GM21526 (cell line): Measurements from ENCODE around the gene AMBN.
"Not testable (repeated sequence)": the region's sequence is repeated elsewhere in the genome, so short reads cannot be mapped to it uniquely, and the experiment has no call there.

Source experiments
- ATAC-seq: cut with Tn5 transposase; IDR thresholded peaks from one replicate; pipeline ENCODE4 v1.9.1; 2021; ENCODE audit warnings: moderate library complexity; ENCODE audit not compliant: unreplicated experiment, low FRiP score

The AMBN gene

GRCh38 chr4:70607334-70607853 is 15.3 kb downstream of the AMBN start:
- no peak for ATAC-seq

DNA sequence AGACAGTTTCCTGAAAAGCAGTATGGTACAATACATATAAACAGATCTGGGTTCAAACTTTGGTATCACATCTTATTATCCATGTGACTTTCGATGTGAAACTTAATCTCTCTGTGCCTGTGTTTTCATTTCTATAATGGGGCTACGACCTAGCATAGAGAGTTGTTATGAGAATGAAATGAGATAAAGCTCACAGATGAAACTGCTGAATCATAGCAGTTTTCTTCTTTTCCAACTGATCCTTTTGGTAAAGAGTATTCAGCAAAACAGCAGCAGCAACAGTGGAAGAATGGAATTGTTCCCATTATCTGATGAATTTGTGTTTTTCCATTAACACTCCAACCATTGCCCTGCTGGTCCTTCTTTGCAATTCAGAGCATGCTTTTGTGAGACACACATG is 16.3 kb downstream of the AMBN start:
- ATAC-seq = no peak

DNA sequence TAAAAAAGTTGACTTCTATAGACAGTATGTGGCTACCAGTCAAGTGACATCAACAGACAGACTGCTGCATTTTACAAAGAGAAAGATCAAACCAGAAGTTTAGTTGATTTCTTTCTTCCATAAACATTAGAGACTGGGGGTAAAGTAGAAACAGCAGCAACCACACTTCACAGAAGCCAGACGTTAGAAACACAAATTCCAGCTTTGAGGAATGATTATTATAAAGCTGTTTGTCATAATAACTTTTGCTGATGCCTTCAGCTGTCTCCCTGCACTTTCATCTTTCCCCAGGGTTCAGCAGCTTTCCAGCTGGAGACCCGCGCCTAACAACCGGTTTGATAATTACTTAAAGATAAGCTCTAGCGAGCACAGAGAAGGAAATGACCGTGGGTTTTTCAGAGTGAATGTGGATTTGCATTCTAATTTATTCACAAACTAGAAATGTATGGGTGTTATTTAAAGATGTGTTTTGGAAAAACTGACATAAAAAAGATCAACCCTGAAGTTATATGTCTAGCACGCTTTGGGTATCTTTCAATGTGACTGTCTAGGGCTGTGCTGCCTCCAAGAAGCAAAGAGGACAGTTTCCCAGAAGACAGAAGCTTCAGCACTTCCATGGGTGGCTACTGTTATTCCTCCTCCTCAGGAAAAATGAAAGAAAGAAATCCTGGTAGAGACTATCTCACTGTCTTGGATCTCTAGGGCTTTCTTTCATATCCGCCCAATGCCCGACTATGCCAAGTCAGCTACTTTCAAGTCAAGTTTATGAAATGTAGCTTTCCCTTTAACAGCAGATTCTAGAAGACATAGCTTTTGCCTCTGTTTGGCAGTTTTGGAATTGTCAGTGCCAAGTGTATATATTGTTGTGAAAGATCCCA is 21.5 kb downstream of the AMBN start:
- ATAC-seq = no peak

GRCh38 chr4:70614184-70614555 is 22.1 kb downstream of the AMBN start:
- no peak for ATAC-seq

DNA sequence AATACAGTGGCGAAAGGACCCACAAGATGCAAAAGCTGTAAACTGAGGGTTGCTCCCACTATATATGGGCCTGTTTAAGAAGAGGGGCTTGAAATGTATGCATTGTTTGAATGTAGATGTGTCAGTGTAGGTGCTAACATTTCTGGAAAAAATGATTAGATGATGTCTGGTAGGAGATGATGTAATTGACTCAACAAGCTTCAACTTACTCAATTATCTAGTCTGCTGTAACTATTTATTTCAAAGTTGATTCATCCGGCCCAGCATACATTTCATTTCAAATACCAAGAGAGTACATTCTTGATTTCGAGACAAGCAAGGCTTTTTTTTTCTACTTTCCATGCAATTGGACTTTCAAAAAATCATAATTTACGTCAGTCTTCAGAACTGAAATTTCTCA is 27.2 kb downstream of the AMBN start:
- no peak for ATAC-seq

DNA sequence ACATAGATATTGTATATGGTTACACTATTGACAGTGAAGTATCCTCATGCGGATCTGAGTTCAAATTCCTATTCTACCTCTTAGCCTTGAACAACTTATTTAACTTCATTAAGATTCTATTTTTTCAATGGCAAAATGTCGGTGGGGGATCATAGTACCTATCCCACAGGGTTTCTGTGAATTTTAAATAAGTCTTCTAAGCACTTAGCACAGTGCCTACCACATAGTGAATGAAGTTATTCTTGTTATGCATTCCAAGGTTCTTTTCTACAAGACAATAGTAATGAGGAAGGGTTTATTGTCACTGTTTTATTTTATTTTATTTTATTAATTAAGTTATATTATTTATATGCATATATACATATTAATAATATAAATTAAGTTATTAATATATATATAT is 27.7 kb downstream of the AMBN start:
- ATAC-seq = no peak

- no peak for ATAC-seq
These were observed 31.3 kb downstream of the AMBN start for GRCh38 chr4:70623323-70623722.

DNA sequence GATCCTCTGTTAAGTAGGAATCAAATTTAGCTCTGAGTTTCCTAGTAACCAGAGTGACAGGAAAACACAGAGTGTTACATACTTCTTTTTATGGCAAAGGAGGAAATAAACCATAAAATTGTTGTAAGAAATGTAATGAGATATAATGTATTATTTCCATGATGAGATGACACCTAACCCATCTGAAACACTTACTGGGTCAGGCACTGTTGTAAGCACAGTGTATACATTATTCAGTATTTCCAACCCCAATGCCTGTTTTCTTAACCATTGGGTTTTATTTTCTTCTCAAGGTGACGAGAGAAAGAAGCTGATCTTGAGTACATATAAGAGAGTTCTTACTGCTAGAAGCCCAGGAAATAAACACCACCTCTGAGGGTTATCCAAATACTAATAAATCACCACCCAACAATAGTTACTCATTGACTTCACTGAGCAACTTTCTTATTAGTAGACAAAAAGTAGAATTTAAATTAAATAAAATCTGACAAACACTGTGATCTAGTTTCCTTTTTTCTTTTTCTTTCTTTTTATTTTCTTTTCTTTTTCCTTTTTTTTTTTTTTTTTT is 32.3 kb downstream of the AMBN start:
- ATAC-seq = no peak

- ATAC-seq = no peak
These were observed 35.6 kb downstream of the AMBN start for GRCh38 chr4:70627620-70628019.

DNA sequence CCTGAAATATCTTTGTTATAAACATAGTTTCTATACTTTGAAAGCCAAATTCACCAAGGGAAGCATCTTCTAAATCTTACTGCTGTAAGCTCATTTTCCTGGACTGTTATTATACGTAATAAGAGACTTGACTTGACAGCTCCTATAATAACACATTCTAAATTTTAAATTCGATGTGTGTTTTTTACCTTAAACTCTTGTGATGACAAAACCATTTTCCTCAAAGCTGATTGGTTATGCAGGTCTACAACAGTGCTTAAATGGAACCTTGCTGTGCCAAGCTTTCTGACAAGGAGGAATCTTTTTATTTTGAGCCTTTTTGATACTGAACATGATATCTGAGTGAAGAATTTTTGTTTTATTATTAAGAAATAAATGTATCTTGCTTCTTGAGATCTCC is 36.4 kb downstream of the AMBN start, which contains the start of gene ENAM:
TSS of gene ENAM (plus strand) at position 301 of the 400 bp plus-strand sequence. CDS start 757 bp downstream, outside the sequence.
- no peak for ATAC-seq

GRCh38 chr4:70629469-70630090 is 37.5 kb downstream of the AMBN start:
- no peak for ATAC-seq

DNA sequence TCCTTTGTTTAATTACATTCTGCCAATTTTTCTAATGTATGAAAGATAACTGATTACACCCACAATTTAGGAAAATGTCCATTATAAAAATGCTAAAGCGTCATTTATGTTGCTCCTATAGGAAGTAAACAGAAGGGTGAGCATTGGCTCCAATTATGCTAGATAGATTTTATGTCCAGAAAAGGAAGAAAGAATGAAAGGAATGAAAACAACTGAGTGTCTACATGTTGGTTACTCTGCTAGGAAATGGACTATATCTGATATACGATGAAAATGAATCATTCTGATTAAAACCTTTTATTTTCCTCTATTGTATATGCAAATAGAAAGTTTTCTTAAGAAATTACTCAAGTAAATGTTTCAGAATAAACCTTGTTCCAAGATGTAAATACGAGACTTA is 38.1 kb downstream of the AMBN start:
- no peak for ATAC-seq

DNA sequence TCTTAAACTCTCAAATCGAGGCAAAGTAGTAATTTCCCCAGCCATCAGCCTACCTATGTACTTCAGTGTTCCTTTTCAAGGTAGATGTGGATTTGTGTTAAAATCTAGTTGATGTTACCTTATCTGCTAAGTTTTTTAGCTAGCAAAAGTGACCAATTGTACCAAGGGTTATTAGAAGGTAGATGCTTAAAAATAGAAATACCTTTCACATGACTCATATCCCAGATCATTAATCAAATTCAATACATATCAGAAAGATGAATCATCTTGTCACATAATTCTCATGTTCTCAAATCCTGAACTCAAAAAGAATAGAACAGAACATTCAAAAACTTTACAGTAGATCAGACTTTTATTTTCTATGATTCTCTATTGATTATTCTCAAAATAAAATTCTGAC is 40.0 kb downstream of the AMBN start:
- no peak for ATAC-seq

- no peak for ATAC-seq
These were observed 42.4 kb downstream of the AMBN start for GRCh38 chr4:70634482-70634881.

DNA sequence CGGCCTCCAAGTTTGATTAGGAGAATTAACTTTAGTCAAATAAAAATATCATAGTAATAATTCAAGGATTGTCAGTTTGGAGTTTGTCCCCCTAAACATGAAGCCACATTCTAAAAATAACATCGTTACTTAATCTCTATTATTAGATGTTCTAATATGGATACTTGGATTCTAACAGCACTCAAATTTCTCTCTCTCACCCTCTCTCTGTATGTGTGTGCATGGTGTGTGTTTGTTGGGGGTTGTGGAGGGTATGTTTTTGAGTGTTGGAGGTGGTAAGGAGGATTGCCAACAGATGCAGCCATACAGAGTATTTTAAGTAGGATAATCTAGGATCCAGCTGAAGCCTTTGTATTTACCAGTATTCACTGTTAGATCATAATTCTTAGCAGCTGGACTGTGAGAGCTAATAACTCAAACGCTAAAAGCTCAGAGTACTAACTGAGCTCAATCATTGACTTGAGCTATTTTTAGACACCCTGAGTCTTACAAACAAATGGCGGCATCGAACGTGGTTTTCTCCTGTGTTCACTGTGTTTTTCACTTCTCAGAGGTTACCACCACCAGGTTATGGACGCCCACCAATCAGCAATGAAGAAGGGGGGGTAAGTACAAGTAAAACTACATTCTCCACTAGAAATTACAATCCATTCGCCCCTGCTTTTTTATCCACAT is 45.3 kb downstream of the AMBN start:
- ATAC-seq = no peak

DNA sequence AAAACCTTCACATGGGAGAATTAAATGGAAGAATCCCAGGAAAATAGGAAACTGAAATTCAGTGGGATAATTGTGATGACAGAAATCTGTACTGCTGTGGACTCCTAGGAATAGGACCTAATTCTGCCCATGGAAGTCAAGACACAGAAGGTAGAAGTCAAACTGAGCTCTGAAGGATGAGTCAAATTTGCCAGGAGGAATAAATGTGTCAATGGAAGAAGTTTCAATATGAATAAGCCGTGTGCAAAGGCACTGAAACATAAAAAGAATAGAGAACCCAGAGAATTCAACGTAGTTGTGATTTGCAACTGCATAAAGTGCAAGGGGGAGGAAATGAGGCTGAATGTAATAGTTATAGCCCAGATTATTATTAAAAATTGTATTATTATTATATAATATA is 48.1 kb downstream of the AMBN start:
- no peak for ATAC-seq

DNA sequence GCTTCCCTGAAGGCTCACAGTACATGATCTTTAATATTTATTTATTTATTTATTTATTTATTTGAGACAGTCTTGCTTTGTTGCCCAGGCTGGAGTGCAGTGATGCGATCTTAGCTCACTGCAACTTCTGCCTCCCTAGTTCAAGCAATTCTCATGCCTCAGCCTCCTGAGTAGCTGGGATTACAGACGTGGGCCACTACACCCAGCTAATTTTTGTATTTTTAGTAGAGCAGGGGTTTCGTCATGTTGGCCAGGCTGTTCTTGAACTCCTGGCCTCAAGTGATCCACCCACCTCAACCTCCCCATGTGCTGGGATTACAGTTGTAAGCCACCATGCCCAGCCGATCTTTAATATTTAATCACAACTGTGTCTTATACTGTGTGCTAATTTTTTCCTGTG is 58.7 kb downstream of the AMBN start:
- not testable (repeated sequence) for ATAC-seq

DNA sequence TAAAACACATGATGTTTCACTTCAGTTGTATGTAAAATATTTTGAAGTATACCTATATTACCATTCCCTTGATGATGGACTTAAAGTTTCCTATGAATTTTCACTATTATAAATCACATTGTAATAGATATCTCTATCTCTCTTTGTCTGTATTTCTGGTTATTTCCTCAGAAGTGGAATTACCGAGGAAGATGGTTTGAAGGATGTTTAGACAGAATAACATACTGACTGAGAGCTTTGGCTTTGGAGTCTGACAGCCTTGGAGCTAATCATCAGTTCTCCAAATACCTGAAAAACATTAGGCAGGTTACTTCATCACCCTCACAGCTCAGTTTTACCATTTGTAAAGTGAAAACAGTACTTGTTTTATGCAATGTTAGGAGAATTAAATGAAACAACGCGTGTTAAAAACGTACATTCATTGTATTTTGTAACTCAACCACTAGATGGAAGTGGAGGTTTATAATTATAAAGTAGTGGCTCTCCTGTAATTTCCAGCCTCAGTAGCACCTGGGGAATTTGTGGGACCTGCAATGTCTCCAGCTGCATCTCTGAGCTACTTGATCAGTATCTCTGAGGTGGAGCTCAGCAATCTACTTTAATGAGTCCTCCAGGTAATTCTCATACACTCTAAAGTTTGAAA is 59.9 kb downstream of the AMBN start:
- no peak for ATAC-seq

DNA sequence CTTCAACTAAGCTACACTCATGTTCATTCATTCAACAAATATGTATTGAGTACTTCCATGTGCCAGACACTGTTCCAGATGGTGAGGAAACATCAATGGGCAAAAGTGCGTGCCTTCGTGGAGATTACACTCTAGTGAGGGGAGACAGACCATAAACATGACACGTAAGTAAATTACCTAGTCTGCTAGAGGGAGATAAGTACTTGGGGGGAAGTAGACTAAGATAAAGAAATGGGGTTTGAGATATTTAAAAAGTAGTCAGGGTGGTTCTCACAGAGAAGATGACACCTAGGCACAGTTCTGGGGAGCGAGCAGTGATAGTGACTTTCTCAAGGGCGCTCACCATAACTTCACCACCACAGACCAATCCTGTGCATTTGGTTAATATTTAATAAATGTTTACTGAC is 62.6 kb downstream of the AMBN start:
- ATAC-seq = no peak
